ENCODE measurements around the gene CNKSR3.

Gene CNKSR3

DNA sequence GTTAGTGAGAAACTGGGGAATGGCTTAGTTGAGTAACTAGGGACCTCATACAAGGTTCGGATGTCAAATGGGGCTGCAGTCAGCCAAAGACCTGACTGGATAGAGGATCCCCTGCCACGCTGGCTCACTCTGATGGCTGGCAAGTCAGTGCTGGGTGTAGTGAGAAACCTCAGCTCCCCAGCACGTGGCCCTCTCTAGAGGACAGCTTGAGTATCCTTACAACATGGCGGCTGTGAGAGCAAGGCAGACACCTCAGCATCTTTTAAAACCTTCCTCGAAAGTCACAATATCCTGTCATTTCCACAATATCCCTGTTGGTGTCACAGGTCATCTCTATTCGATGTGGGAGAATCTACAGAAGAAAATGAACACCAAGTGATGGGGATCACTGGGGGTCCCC lies 127.2 kb downstream of the CNKSR3 start:
- no peak overlapping the region for H3K14ac ChIP-seq (ENCODE audit: low read length)
- H2AK5ac ChIP-seq (ENCODE audit: low read depth, low read length) = no peak overlapping the region
- H2BK12ac ChIP-seq (ENCODE audit: low read length) = no peak overlapping the region
- no CpG with 5 or more reads among the region's 6 CpGs for WGBS, 2 donors (ENCODE audit: extremely low coverage in 2 of 2, insufficient read length in 2 of 2, insufficient replicate concordance in 1 of 2)
- no peak overlapping the region for H3K18ac ChIP-seq (ENCODE audit: low read length)
- H2BK120ac ChIP-seq (ENCODE audit: low read depth, low read length) = no peak overlapping the region
- no peak overlapping the region for H3K27ac ChIP-seq (replicated peaks; ENCODE audit: low read length)
- H4K8ac ChIP-seq (ENCODE audit: low read depth, low read length) = no peak overlapping the region
- no peaks in the 10 kb centered on the region for H3K9me3 ChIP-seq (replicated peaks in 1 of 2; ENCODE audit: control insufficient read depth in 2 of 2, insufficient read depth in 1 of 2, low read depth in 1 of 2, low read length in 2 of 2)
- no peaks in the 10 kb centered on the region for H3K36me3 ChIP-seq (replicated peaks in 1 of 2; ENCODE audit: control insufficient read depth in 2 of 2, insufficient read depth in 2 of 2, low read length in 2 of 2)
- H2AFZ ChIP-seq (ENCODE audit: low read length) = no peak overlapping the region
- H3K9ac ChIP-seq (ENCODE audit: low read depth, low read length, poor library complexity) = no peak overlapping the region
- no peak overlapping the region for H4K91ac ChIP-seq (ENCODE audit: low read depth, low read length, poor library complexity)
- H2BK5ac ChIP-seq (ENCODE audit: low read length) = no peak overlapping the region
- H3K4me2 ChIP-seq (ENCODE audit: insufficient read depth, low read length, poor library complexity, severe bottlenecking) = no peak overlapping the region
- H3K4me3 ChIP-seq (ENCODE audit: low read length in 2 of 2) = no peak overlapping the region
- H2BK15ac ChIP-seq (ENCODE audit: low read length) = no peak overlapping the region
- no peak for DNase-seq (ENCODE audit: low spot score)
- H3K23ac ChIP-seq (ENCODE audit: low read depth, low read length, poor library complexity) = no peak overlapping the region
- no peaks in the 10 kb centered on the region for H3K4me1 ChIP-seq (ENCODE audit: control insufficient read depth in 2 of 2, insufficient read depth in 1 of 2, low read depth in 1 of 2, low read length in 2 of 2)
- no peaks in the 10 kb centered on the region for H3K79me1 ChIP-seq (ENCODE audit: low read depth, low read length)
- H3K4ac ChIP-seq (ENCODE audit: low read length) = no peak overlapping the region
- no peaks in the 10 kb centered on the region for H3K27me3 ChIP-seq (ENCODE audit: control insufficient read depth in 3 of 3, insufficient read depth in 3 of 3, low read depth in 1 of 3, low read length in 3 of 3)

DNA sequence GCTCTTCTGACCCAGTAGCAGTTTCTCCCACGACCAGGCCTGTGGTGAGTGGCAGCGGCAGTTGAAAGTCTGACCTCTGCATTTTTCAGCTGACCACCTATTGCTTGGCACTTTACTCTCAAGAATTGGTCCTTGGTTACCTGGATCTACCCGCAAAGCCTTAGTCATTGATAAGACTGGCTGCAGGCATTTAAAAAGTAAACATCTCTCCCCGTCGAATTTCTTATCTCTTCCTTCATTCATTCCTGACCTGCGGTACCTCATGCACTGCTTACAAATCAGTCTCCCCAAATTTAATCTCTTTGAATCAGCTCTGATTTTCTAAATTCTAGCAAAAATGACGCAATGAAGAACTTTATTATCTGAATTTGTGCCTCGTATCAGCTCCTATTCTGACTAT lies 127.7 kb downstream of the CNKSR3 start:
- H3K4me1 ChIP-seq (ENCODE audit: control insufficient read depth in 2 of 2, insufficient read depth in 1 of 2, low read depth in 1 of 2, low read length in 2 of 2) = no peaks in the 10 kb centered on the region
- no peak overlapping the region for H2BK15ac ChIP-seq (ENCODE audit: low read length)
- no peak for DNase-seq (ENCODE audit: low spot score)

DNA sequence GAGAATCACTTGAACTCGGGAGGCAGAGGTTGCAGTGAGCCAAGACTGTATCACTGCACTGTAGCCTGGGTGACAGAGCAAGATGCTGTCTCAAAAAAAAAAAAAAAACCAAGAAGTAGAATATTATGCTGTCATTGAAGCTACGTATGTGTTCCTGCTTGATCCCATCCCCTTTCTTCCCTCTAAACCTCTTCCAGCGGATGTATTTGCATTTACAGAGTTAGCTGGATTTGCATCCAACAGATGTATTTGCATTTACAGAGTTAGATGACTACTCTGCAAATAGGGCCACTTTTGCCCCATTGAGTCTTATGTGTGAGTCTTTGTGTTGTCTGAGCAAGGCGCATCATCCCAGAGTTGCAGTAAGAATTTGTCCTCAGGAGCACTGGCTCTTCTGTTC lies 128.9 kb downstream of the CNKSR3 start:
- no CpG with 5 or more reads among the region's 4 CpGs for WGBS, 2 donors (ENCODE audit: extremely low coverage in 2 of 2, insufficient read length in 2 of 2, insufficient replicate concordance in 1 of 2)
- Histone ChIP-seq H3K36me3 (replicated peaks in 1 of 2; ENCODE audit: control insufficient read depth in 2 of 2, insufficient read depth in 2 of 2, low read length in 2 of 2) (no peaks in the 10 kb centered on the region), H3K18ac (ENCODE audit: low read length) (no peak overlapping the region), H3K4ac (ENCODE audit: low read length) (no peak overlapping the region), H4K91ac (ENCODE audit: low read depth, low read length, poor library complexity) (no peak overlapping the region), H2BK12ac (ENCODE audit: low read length) (no peak overlapping the region), H3K27ac (replicated peaks; ENCODE audit: low read length) (no peak overlapping the region), H4K8ac (ENCODE audit: low read depth, low read length) (no peak overlapping the region), H2AK5ac (ENCODE audit: low read depth, low read length) (no peak overlapping the region), H3K4me2 (ENCODE audit: insufficient read depth, low read length, poor library complexity, severe bottlenecking) (no peak overlapping the region), H3K23ac (ENCODE audit: low read depth, low read length, poor library complexity) (no peak overlapping the region), H3K4me1 (ENCODE audit: control insufficient read depth in 2 of 2, insufficient read depth in 1 of 2, low read depth in 1 of 2, low read length in 2 of 2) (no peaks in the 10 kb centered on the region), H3K14ac (ENCODE audit: low read length) (no peak overlapping the region), H2AFZ (ENCODE audit: low read length) (no peak overlapping the region), H3K27me3 (ENCODE audit: control insufficient read depth in 3 of 3, insufficient read depth in 3 of 3, low read depth in 1 of 3, low read length in 3 of 3) (no peaks in the 10 kb centered on the region), H2BK15ac (ENCODE audit: low read length) (no peak overlapping the region), H2BK120ac (ENCODE audit: low read depth, low read length) (no peak overlapping the region), H2BK5ac (ENCODE audit: low read length) (no peak overlapping the region), H3K4me3 (ENCODE audit: low read length in 2 of 2) (no peak overlapping the region), H3K9ac (ENCODE audit: low read depth, low read length, poor library complexity) (no peak overlapping the region), H3K79me1 (ENCODE audit: low read depth, low read length) (no peaks in the 10 kb centered on the region), H3K9me3 (replicated peaks in 1 of 2; ENCODE audit: control insufficient read depth in 2 of 2, insufficient read depth in 1 of 2, low read depth in 1 of 2, low read length in 2 of 2) (no peaks in the 10 kb centered on the region)
- DNase-seq (ENCODE audit: low spot score) = no peak

More for the DNA sequence above, 127.7 kb downstream of the CNKSR3 start:
- no peaks in the 10 kb centered on the region for H3K79me1 ChIP-seq (ENCODE audit: low read depth, low read length)
- no peak overlapping the region for H2BK120ac ChIP-seq (ENCODE audit: low read depth, low read length)
- no peaks in the 10 kb centered on the region for H3K9me3 ChIP-seq (replicated peaks in 1 of 2; ENCODE audit: control insufficient read depth in 2 of 2, insufficient read depth in 1 of 2, low read depth in 1 of 2, low read length in 2 of 2)
- H3K4ac ChIP-seq (ENCODE audit: low read length) = no peak overlapping the region
- H3K27me3 ChIP-seq (ENCODE audit: control insufficient read depth in 3 of 3, insufficient read depth in 3 of 3, low read depth in 1 of 3, low read length in 3 of 3) = no peaks in the 10 kb centered on the region
- H3K36me3 ChIP-seq (replicated peaks in 1 of 2; ENCODE audit: control insufficient read depth in 2 of 2, insufficient read depth in 2 of 2, low read length in 2 of 2) = no peaks in the 10 kb centered on the region
- no peak overlapping the region for H3K23ac ChIP-seq (ENCODE audit: low read depth, low read length, poor library complexity)
- no peak overlapping the region for H3K4me3 ChIP-seq (ENCODE audit: low read length in 2 of 2)
- WGBS, 2 donors (ENCODE audit: extremely low coverage in 2 of 2, insufficient read length in 2 of 2, insufficient replicate concordance in 1 of 2) = 100% methylated on average over 1 of the region's 8 CpGs; no CpG with 5 or more reads in 1 of the 2 donors
- no peak overlapping the region for H4K91ac ChIP-seq (ENCODE audit: low read depth, low read length, poor library complexity)
- no peak overlapping the region for H3K4me2 ChIP-seq (ENCODE audit: insufficient read depth, low read length, poor library complexity, severe bottlenecking)
- H3K9ac ChIP-seq (ENCODE audit: low read depth, low read length, poor library complexity) = no peak overlapping the region
- no peak overlapping the region for H2BK5ac ChIP-seq (ENCODE audit: low read length)
- H4K8ac ChIP-seq (ENCODE audit: low read depth, low read length) = no peak overlapping the region
- no peak overlapping the region for H2BK12ac ChIP-seq (ENCODE audit: low read length)
- no peak overlapping the region for H3K14ac ChIP-seq (ENCODE audit: low read length)
- H2AK5ac ChIP-seq (ENCODE audit: low read depth, low read length) = no peak overlapping the region
- no peak overlapping the region for H3K27ac ChIP-seq (replicated peaks; ENCODE audit: low read length)
- H3K18ac ChIP-seq (ENCODE audit: low read length) = no peak overlapping the region
- H2AFZ ChIP-seq (ENCODE audit: low read length) = no peak overlapping the region

DNA sequence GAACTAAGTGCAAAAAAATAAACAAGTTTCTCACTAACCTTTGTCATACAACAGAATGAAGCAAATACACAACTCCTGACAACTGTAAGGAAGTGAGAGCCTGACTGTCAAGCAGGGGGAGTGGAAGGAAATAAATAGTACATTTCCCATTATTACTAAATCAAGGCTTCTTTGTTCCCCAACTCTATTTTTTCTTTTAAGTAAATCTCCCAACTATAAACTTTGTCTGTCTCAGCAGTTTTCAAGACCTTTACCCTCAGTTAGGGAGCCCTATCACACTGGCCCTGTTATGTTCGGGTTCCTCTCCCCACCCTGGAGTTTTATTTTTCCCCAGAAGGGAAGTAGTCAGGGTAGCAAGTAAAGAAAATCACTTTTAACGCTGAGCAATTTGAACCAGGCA lies 129.7 kb downstream of the CNKSR3 start:
- Histone ChIP-seq H3K4ac (ENCODE audit: low read length) (no peak overlapping the region), H2BK120ac (ENCODE audit: low read depth, low read length) (no peak overlapping the region), H3K4me2 (ENCODE audit: insufficient read depth, low read length, poor library complexity, severe bottlenecking) (no peak overlapping the region), H2AK5ac (ENCODE audit: low read depth, low read length) (no peak overlapping the region), H3K23ac (ENCODE audit: low read depth, low read length, poor library complexity) (no peak overlapping the region), H3K4me3 (ENCODE audit: low read length in 2 of 2) (no peak overlapping the region), H2BK5ac (ENCODE audit: low read length) (no peak overlapping the region), H3K9me3 (replicated peaks in 1 of 2; ENCODE audit: control insufficient read depth in 2 of 2, insufficient read depth in 1 of 2, low read depth in 1 of 2, low read length in 2 of 2) (no peaks in the 10 kb centered on the region), H3K27ac (replicated peaks; ENCODE audit: low read length) (no peak overlapping the region), H3K18ac (ENCODE audit: low read length) (no peak overlapping the region), H3K79me1 (ENCODE audit: low read depth, low read length) (no peaks in the 10 kb centered on the region), H3K14ac (ENCODE audit: low read length) (no peak overlapping the region), H3K4me1 (ENCODE audit: control insufficient read depth in 2 of 2, insufficient read depth in 1 of 2, low read depth in 1 of 2, low read length in 2 of 2) (no peaks in the 10 kb centered on the region), H3K27me3 (ENCODE audit: control insufficient read depth in 3 of 3, insufficient read depth in 3 of 3, low read depth in 1 of 3, low read length in 3 of 3) (no peaks in the 10 kb centered on the region), H2AFZ (ENCODE audit: low read length) (no peak overlapping the region), H3K9ac (ENCODE audit: low read depth, low read length, poor library complexity) (no peak overlapping the region), H2BK15ac (ENCODE audit: low read length) (no peak overlapping the region), H4K8ac (ENCODE audit: low read depth, low read length) (no peak overlapping the region), H4K91ac (ENCODE audit: low read depth, low read length, poor library complexity) (no peak overlapping the region), H3K36me3 (replicated peaks in 1 of 2; ENCODE audit: control insufficient read depth in 2 of 2, insufficient read depth in 2 of 2, low read length in 2 of 2) (no peaks in the 10 kb centered on the region), H2BK12ac (ENCODE audit: low read length) (no peak overlapping the region)
- WGBS, 2 donors (ENCODE audit: extremely low coverage in 2 of 2, insufficient read length in 2 of 2, insufficient replicate concordance in 1 of 2) = no CpG with 5 or more reads among the region's 2 CpGs
- DNase-seq (ENCODE audit: low spot score) = no peak
